Small intestine (tissue), 7 donors: ENCODE results near the gene RSBN1. TPM values are rescaled to one million over a fixed set of nuclear protein-coding genes. Genes with fewer than 3 reads are reported as not detected.

Experiments
- DNase-seq, 2 donors: peaks; one replicate each; pipeline versions ENCODE4 v3.0.0 to v3.0.0-alpha.2; 2013
- FAIRE-seq: peaks from 2 replicates; lab custom pipeline; 2012; peaks lifted over from hg19 to GRCh38; lab: Jason Lieb, UNC
- H3K27ac ChIP-seq, 3 donors: one replicate each; pipeline ENCODE4 v1.5.1; 2013; ENCODE audit warnings: low read length in 2 of 3, mild to moderate bottlenecking in 2 of 3, control low read depth in 1 of 3, inconsistent platforms in 1 of 3, low read depth in 1 of 3, moderate library complexity in 1 of 3
- H3K27me3 ChIP-seq, 3 donors: one replicate each; pipeline ENCODE4 v1.6.1; 2013; ENCODE audit warnings: low read length in 3 of 3, inconsistent platforms in 1 of 3; ENCODE audit not compliant: control insufficient read depth in 3 of 3, insufficient read depth in 3 of 3
- H3K36me3 ChIP-seq, 3 donors: one replicate each; pipeline ENCODE4 v1.6.1; 2013; ENCODE audit warnings: low read length in 3 of 3, inconsistent platforms in 1 of 3, low read depth in 1 of 3, mild to moderate bottlenecking in 1 of 3, moderate library complexity in 1 of 3; ENCODE audit not compliant: control insufficient read depth in 3 of 3, insufficient read depth in 2 of 3
- H3K4me1 ChIP-seq, 3 donors: one replicate each; pipeline ENCODE4 v1.6.1; 2013; ENCODE audit warnings: low read length in 2 of 3, inconsistent platforms in 1 of 3, low read depth in 1 of 3, mild to moderate bottlenecking in 1 of 3, moderate library complexity in 1 of 3; ENCODE audit not compliant: control insufficient read depth in 3 of 3, insufficient read depth in 2 of 3
- H3K4me3 ChIP-seq, 3 donors: one replicate each; pipeline ENCODE4 v1.5.1; 2013; ENCODE audit warnings: low read length in 3 of 3, control low read depth in 1 of 3, inconsistent platforms in 1 of 3, low read depth in 1 of 3, mild to moderate bottlenecking in 1 of 3, moderate library complexity in 1 of 3
- H3K9me3 ChIP-seq, 2 donors: one replicate each; pipeline ENCODE4 v1.6.1; 2013; ENCODE audit warnings: low read depth in 1 of 2, low read length in 1 of 2; ENCODE audit not compliant: control insufficient read depth in 2 of 2, insufficient read depth in 1 of 2
- WGBS, 3 donors: extraction: QIAGEN DNeasy Blood & Tissue Kit; methylation state at CpG; one replicate each; pipeline ENCODE4 v1.1.7; 2013; 5-methylcytosine and 5-hydroxymethylcytosine counted together
- polyA plus RNA-seq, 4 donors: library from polyadenylated mRNA; stranded (reverse) in 3 of 4; unstranded in 1 of 4; fragments of 200-250 nt in 3 of 4; fragments of 120-200 nt in 1 of 4; gene quantifications; one replicate each; pipeline versions ENCODE4 v1.2.1 to v1.2.3, GENCODE V29; 2013
- donor health status: healthy with polysubstance abuse.
- donor health status: control.
- donor health status: control.
- donor health status: Bipolar disorder and iron deficiency.
- donor health status: healthy.

RSBN1 gene
- polyA plus RNA-seq, 4 donors: 4.7 to 19.5 (median 6.1) TPM

- Histone ChIP-seq H3K27me3 (no peaks in the 10 kb centered on the region), H3K4me3 (no peak overlapping the region), H3K27ac (no peak overlapping the region), H3K36me3 (peaks cover 0 to 18% (median 2%) of the 10 kb centered on the region in 3 donors), H3K9me3 (no peaks in the 10 kb centered on the region), H3K4me1 (peaks cover 0 to 5% (median 2%) of the 10 kb centered on the region in 3 donors)
- DNase-seq (no peak), FAIRE-seq (no peak)
- WGBS, 3 donors: 85 to 94% (median 87%) methylated on average over 2 of the region's 2 CpGs
These were observed 46.7 kb downstream of the RSBN1 start for GRCh38 chr1:113765306-113766230.

GRCh38 chr1:113763661-113764060, 48.6 kb downstream of the RSBN1 start:
- Histone ChIP-seq H3K4me3 (no peak overlapping the region), H3K36me3 (peaks cover 0 to 14% (median 2%) of the 10 kb centered on the region in 3 donors), H3K4me1 (peaks cover 0 to 5% (median 0%) of the 10 kb centered on the region in 3 donors), H3K9me3 (no peaks in the 10 kb centered on the region), H3K27ac (no peak overlapping the region), H3K27me3 (no peaks in the 10 kb centered on the region)
- DNase-seq (no peak), FAIRE-seq (no peak)
- 91 to 100% (median 92%) methylated on average over 2 of the region's 2 CpGs for WGBS, 3 donors

GRCh38 chr1:113761937-113762336, 50.3 kb downstream of the RSBN1 start:
- DNase-seq: no peak
- WGBS, 3 donors: 87 to 90% (median 90%) methylated on average over 3 of the region's 3 CpGs

GRCh38 chr1:113760102-113761080, 51.9 kb downstream of the RSBN1 start:
- Histone ChIP-seq H3K9me3 (no peaks in the 10 kb centered on the region), H3K4me3 (peak overlapping the region in 2 of 3 donors; percentile 89 to 92), H3K27ac (peak overlapping the region; percentile 82 to 99 (median 92)), H3K4me1 (peaks cover 0 to 6% (median 2%) of the 10 kb centered on the region in 3 donors), H3K27me3 (no peaks in the 10 kb centered on the region), H3K36me3 (no peaks in the 10 kb centered on the region)
- FAIRE-seq (no peak), DNase-seq (no peak)
- whole genome bisulfite sequencing, 3 donors: 69 to 74% (median 72%) methylated on average over 23 of the region's 23 CpGs

More at GRCh38 chr1:113761937-113762336, 50.3 kb downstream of the RSBN1 start:
- H3K36me3 ChIP-seq: peaks cover 0 to 5% (median 0%) of the 10 kb centered on the region in 3 donors
- H3K4me1 ChIP-seq: peaks cover 0 to 8% (median 2%) of the 10 kb centered on the region in 3 donors
- no peaks in the 10 kb centered on the region for H3K9me3 ChIP-seq
- no peak for FAIRE-seq
- no peaks in the 10 kb centered on the region for H3K27me3 ChIP-seq
- no peak overlapping the region for H3K27ac ChIP-seq
- no peak overlapping the region for H3K4me3 ChIP-seq

GRCh38 chr1:113759333-113760101, 52.8 kb downstream of the RSBN1 start, which contains the start of gene PHTF1:
TSS of gene PHTF1 (minus strand) at chr1:113759486. CDS start at chr1:113758703, 783 bp downstream.
- Histone ChIP-seq H3K4me1 (peaks cover 0 to 2% (median 2%) of the 10 kb centered on the region in 3 donors), H3K9me3 (no peaks in the 10 kb centered on the region), H3K27me3 (no peaks in the 10 kb centered on the region), H3K27ac (peak within 1 kb of the TSS; percentile 82 to 99 (median 92)), H3K36me3 (no peaks in the 10 kb centered on the region), H3K4me3 (peak within 1 kb of the TSS; percentile 89 to 96 (median 92))
- FAIRE-seq (no peak), DNase-seq (peak; percentile 55 to 80)
- WGBS, 3 donors: 0 to 2% (median 1%) methylated on average over 35 to 47 of the region's 47 CpGs

- DNase-seq: peak; percentile 53 to 84
These were observed 53.5 kb downstream of the RSBN1 start for GRCh38 chr1:113758631-113759332.

GRCh38 chr1:113756461-113756860, 55.8 kb downstream of the RSBN1 start:
- Histone ChIP-seq H3K27me3 (no peaks in the 10 kb centered on the region), H3K27ac (no peak overlapping the region), H3K4me1 (peaks cover 0 to 2% (median 2%) of the 10 kb centered on the region in 3 donors), H3K9me3 (no peaks in the 10 kb centered on the region), H3K36me3 (peaks cover 0 to 7% (median 4%) of the 10 kb centered on the region in 3 donors), H3K4me3 (no peak overlapping the region)
- WGBS, 3 donors: 87 to 96% (median 89%) methylated on average over 1 of the region's 1 CpG
- DNase-seq (no peak), FAIRE-seq (no peak)

More at GRCh38 chr1:113758631-113759332, 53.5 kb downstream of the RSBN1 start:
- peak overlapping the region; percentile 89 to 96 (median 92) for H3K4me3 ChIP-seq
- peak overlapping the region; percentile 82 to 99 (median 92) for H3K27ac ChIP-seq
- H3K9me3 ChIP-seq: no peaks in the 10 kb centered on the region
- FAIRE-seq: no peak
- peaks cover 0 to 4% (median 3%) of the 10 kb centered on the region in 3 donors for H3K36me3 ChIP-seq
- peaks cover 0 to 2% (median 2%) of the 10 kb centered on the region in 3 donors for H3K4me1 ChIP-seq
- no peaks in the 10 kb centered on the region for H3K27me3 ChIP-seq
- 0% methylated on average over 53 to 55 of the region's 55 CpGs for WGBS, 3 donors
